ENCODE data around the gene LAMA3. TPM values are rescaled to one million over a fixed set of nuclear protein-coding genes. Genes with fewer than 3 reads are reported as not detected.

LAMA3 gene
- total and polyA plus RNA-seq, 2 experiments from 2014 or later = 3.9 to 4.9 TPM

GRCh38 chr18:23845988-23846630, 156.9 kb downstream of the LAMA3 start (continued):
- TF ChIP-seq REST (IDR thresholded peaks at IDR 0.05; ENCODE audit: unreplicated experiment) (no peak), NANOG (IDR thresholded peaks at IDR 0.05; ENCODE audit: borderline replicate concordance) (no peak)

- Mint-ChIP-seq H3K36me3 (ENCODE audit: low read depth) (no peaks in the 10 kb centered on the region), H3K27me3 (ENCODE audit: insufficient read depth, low read depth, poor library complexity) (peaks cover 6% of the 10 kb centered on the region), H3K4me1 (peaks cover 27% of the 10 kb centered on the region), H3K27ac (no peak overlapping the region), H3K4me3 (no peak overlapping the region), H3K9me3 (no peaks in the 10 kb centered on the region)
- Histone ChIP-seq H2AFZ (no peak overlapping the region), H3F3A (replicated peaks; ENCODE audit: low read depth) (no peaks in the 10 kb centered on the region), H3K9me2 (ENCODE audit: insufficient read depth) (0 out of 2 replicates have a peak, but pooled peaks cover 7% of the 10 kb centered on the region), H3K4me3 (no peak overlapping the region), H3K4me2 (no peak overlapping the region), H3K4me1 (ENCODE audit: insufficient read depth) (peaks cover 23% of the 10 kb centered on the region), H4K20me1 (replicated peaks; ENCODE audit: insufficient read depth) (no peaks in the 10 kb centered on the region), H3K27ac (ENCODE audit: low read depth) (no peak overlapping the region), H3K27me3 (ENCODE audit: insufficient read depth) (no peaks in the 10 kb centered on the region), H3K36me3 (ENCODE audit: insufficient read depth) (no peaks in the 10 kb centered on the region), H3K79me2 (replicated peaks; ENCODE audit: insufficient read depth) (no peaks in the 10 kb centered on the region)
- ATAC-seq (no peak), DNase-seq (ENCODE audit: low spot score) (no peak)
- TF ChIP-seq STAT1 (IDR thresholded peaks at IDR 0.05; ENCODE audit: unreplicated experiment) (no peak), REST (IDR thresholded peaks at IDR 0.05; ENCODE audit: unreplicated experiment) (no peak), NANOG (IDR thresholded peaks at IDR 0.05; ENCODE audit: borderline replicate concordance) (no peak), ZNF331 (CRISPR knock-in tag; IDR thresholded peaks at IDR 0.05; ENCODE audit: low read depth) (no peak), EZH2 (IDR thresholded peaks at IDR 0.05; ENCODE audit: low read depth, unreplicated experiment) (no peak), ZNF462 (CRISPR knock-in tag; IDR thresholded peaks at IDR 0.05) (no peak)
- TF ChIP-seq, protein P1, sequence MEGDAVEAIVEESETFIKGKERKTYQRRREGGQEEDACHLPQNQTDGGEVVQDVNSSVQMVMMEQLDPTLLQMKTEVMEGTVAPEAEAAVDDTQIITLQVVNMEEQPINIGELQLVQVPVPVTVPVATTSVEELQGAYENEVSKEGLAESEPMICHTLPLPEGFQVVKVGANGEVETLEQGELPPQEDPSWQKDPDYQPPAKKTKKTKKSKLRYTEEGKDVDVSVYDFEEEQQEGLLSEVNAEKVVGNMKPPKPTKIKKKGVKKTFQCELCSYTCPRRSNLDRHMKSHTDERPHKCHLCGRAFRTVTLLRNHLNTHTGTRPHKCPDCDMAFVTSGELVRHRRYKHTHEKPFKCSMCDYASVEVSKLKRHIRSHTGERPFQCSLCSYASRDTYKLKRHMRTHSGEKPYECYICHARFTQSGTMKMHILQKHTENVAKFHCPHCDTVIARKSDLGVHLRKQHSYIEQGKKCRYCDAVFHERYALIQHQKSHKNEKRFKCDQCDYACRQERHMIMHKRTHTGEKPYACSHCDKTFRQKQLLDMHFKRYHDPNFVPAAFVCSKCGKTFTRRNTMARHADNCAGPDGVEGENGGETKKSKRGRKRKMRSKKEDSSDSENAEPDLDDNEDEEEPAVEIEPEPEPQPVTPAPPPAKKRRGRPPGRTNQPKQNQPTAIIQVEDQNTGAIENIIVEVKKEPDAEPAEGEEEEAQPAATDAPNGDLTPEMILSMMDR (conservative IDR thresholded peaks at IDR 0.05; ENCODE audit: low read depth in 2 of 2) = no peak
Observed at GRCh38 chr18:23847321-23847986, 158.2 kb downstream of the LAMA3 start.
